ENCODE results near the gene PROZ.
A peak's percentile ranks its signal among the peaks of the same experiment; 100 is the strongest.

PROZ gene

DNA sequence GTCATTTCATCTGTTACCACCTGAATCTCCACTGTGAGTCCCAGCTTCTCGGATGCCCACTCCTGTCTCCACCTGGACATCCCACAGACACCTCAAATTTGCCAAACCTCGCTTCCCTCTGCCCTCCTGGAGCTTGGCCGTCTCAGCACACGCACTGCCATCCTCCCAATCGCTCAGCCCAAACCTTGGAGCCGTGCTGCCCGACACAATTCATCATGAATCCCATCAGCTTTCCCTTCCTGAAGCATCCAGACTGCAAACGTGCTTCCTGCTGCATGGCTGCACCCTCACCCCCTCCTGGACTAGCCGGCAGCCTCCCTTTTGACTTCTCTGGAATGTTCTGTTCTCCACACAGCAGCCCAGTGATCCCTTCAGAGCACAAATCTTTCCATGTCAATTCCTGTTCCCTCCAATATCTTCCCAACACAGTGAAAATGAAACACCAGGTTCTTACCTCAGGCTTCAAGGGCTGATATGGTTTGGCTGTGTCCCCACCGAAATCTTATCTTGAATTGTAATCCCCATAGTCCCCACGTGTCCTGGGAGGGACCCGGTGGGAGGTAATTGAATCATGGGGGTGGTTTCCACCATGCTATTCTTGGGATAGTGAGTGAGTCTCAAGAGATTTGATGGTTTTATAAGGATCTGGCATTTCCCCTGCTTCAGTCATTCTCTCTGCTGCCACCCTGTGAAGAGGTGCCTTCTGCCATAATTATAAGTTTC lies 1.1 kb upstream of the PROZ start:
- H3K36me3 ChIP-seq (replicated peaks; ENCODE audit: low read depth, low read length) = no peaks in the 10 kb centered on the region
- H3K9ac ChIP-seq (ENCODE audit: low read length) = no peak overlapping the region
- peaks cover 15% of the 10 kb centered on the region for H3K27me3 ChIP-seq (ENCODE audit: low read depth, low read length)
- H3K27ac ChIP-seq (ENCODE audit: low read length) = no peak overlapping the region
- H3K9me3 ChIP-seq (ENCODE audit: insufficient read depth, low read length) = 0 out of 2 replicates have a peak, but pooled peaks cover 11% of the 10 kb centered on the region
- no peak overlapping the region for H2AFZ ChIP-seq (ENCODE audit: low read depth, low read length)
- H4K20me1 ChIP-seq (ENCODE audit: insufficient read depth, low read length) = no peaks in the 10 kb centered on the region
- TF ChIP-seq EZH2phosphoT487 (IDR thresholded peaks at IDR 0.05; ENCODE audit: low read depth) (no peak), CTCF (IDR thresholded peaks at IDR 0.05; ENCODE audit: low read depth, low read length) (no peak)
- H3K4me1 ChIP-seq (ENCODE audit: low read length) = peaks cover 10% of the 10 kb centered on the region
- no peaks in the 10 kb centered on the region for H3K79me2 ChIP-seq (ENCODE audit: low read length)
- no peak overlapping the region for H3K4me3 ChIP-seq (ENCODE audit: low read length)
- no peak overlapping the region for H3K4me2 ChIP-seq (ENCODE audit: low read length)

DNA sequence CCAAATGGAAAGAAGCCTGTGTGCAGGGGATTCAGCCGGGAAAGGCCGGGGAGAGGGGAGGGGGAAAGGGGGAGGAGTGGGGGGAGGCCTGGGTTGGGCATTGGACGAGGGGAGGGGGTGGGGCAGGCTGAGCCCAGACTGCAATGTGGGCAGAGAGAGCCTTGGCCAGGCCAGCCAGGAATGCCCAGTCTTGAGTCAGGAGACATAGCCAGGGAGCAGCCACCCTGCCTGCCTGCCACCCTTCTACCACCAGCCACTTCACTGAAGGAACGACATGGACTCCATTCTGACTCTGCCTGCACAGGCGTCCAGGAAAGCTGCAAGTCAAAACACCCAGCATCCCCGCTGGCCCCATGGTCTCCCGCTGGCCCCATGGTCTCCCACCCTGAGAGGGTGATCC lies 498 bp downstream of the PROZ start:
- Histone ChIP-seq H3K27me3 (ENCODE audit: low read depth, low read length) (peaks cover 15% of the 10 kb centered on the region), H3K4me1 (ENCODE audit: low read length) (peaks cover 13% of the 10 kb centered on the region), H3K79me2 (ENCODE audit: low read length) (no peaks in the 10 kb centered on the region), H3K4me3 (ENCODE audit: low read length) (no peak overlapping the region), H2AFZ (ENCODE audit: low read depth, low read length) (no peak overlapping the region), H3K9ac (ENCODE audit: low read length) (no peak overlapping the region), H3K36me3 (replicated peaks; ENCODE audit: low read depth, low read length) (no peaks in the 10 kb centered on the region), H3K27ac (ENCODE audit: low read length) (no peak overlapping the region), H3K4me2 (ENCODE audit: low read length) (no peak overlapping the region), H4K20me1 (ENCODE audit: insufficient read depth, low read length) (no peaks in the 10 kb centered on the region), H3K9me3 (ENCODE audit: insufficient read depth, low read length) (0 out of 2 replicates have a peak, but pooled peaks cover 11% of the 10 kb centered on the region)
- TF ChIP-seq EZH2phosphoT487 (IDR thresholded peaks at IDR 0.05; ENCODE audit: low read depth) (no peak), CTCF (IDR thresholded peaks at IDR 0.05; ENCODE audit: low read depth, low read length) (no peak)

GRCh38 chr13:113159701-113160100 lies 1.3 kb downstream of the PROZ start:
- H3K4me3 ChIP-seq (ENCODE audit: low read length) = no peak overlapping the region
- H3K27me3 ChIP-seq (ENCODE audit: low read depth, low read length) = peaks cover 15% of the 10 kb centered on the region
- no peak overlapping the region for H3K9ac ChIP-seq (ENCODE audit: low read length)
- no peaks in the 10 kb centered on the region for H4K20me1 ChIP-seq (ENCODE audit: insufficient read depth, low read length)
- 0 out of 2 replicates have a peak, but pooled peaks cover 11% of the 10 kb centered on the region for H3K9me3 ChIP-seq (ENCODE audit: insufficient read depth, low read length)
- no peak for TF ChIP-seq CTCF (IDR thresholded peaks at IDR 0.05; ENCODE audit: low read depth, low read length)
- TF ChIP-seq EZH2phosphoT487 (IDR thresholded peaks at IDR 0.05; ENCODE audit: low read depth) = no peak
- no peak overlapping the region for H2AFZ ChIP-seq (ENCODE audit: low read depth, low read length)
- H3K4me2 ChIP-seq (ENCODE audit: low read length) = no peak overlapping the region
- no peaks in the 10 kb centered on the region for H3K36me3 ChIP-seq (replicated peaks; ENCODE audit: low read depth, low read length)
- no peak overlapping the region for H3K27ac ChIP-seq (ENCODE audit: low read length)
- no peaks in the 10 kb centered on the region for H3K79me2 ChIP-seq (ENCODE audit: low read length)
- H3K4me1 ChIP-seq (ENCODE audit: low read length) = peaks cover 10% of the 10 kb centered on the region

GRCh38 chr13:113160983-113161382 lies 2.5 kb downstream of the PROZ start:
- peaks cover 10% of the 10 kb centered on the region for H3K4me1 ChIP-seq (ENCODE audit: low read length)
- no peaks in the 10 kb centered on the region for H4K20me1 ChIP-seq (ENCODE audit: insufficient read depth, low read length)
- H3K9me3 ChIP-seq (ENCODE audit: insufficient read depth, low read length) = 0 out of 2 replicates have a peak, but pooled peaks cover 5% of the 10 kb centered on the region
- H3K9ac ChIP-seq (ENCODE audit: low read length) = no peak overlapping the region
- H3K27me3 ChIP-seq (ENCODE audit: low read depth, low read length) = peaks cover 15% of the 10 kb centered on the region
- H3K27ac ChIP-seq (ENCODE audit: low read length) = no peak overlapping the region
- TF ChIP-seq EZH2phosphoT487 (IDR thresholded peaks at IDR 0.05; ENCODE audit: low read depth) = no peak
- TF ChIP-seq CTCF (IDR thresholded peaks at IDR 0.05; ENCODE audit: low read depth, low read length) = no peak
- no peaks in the 10 kb centered on the region for H3K36me3 ChIP-seq (replicated peaks; ENCODE audit: low read depth, low read length)
- no peaks in the 10 kb centered on the region for H3K79me2 ChIP-seq (ENCODE audit: low read length)
- no peak overlapping the region for H3K4me3 ChIP-seq (ENCODE audit: low read length)
- peak overlapping the region; percentile 8; the same call in 1 of the 2 replicates for H3K4me2 ChIP-seq (ENCODE audit: low read length)
- H2AFZ ChIP-seq (ENCODE audit: low read depth, low read length) = no peak overlapping the region
